Ecto neural progenitor cell (in vitro differentiated cells): ENCODE data around the gene TCAP.

Experiments
- DNase-seq: peaks from one replicate; pipeline ENCODE4 v3.0.0-alpha.2; 2018; ENCODE audit warnings: low spot score

TCAP gene

DNA sequence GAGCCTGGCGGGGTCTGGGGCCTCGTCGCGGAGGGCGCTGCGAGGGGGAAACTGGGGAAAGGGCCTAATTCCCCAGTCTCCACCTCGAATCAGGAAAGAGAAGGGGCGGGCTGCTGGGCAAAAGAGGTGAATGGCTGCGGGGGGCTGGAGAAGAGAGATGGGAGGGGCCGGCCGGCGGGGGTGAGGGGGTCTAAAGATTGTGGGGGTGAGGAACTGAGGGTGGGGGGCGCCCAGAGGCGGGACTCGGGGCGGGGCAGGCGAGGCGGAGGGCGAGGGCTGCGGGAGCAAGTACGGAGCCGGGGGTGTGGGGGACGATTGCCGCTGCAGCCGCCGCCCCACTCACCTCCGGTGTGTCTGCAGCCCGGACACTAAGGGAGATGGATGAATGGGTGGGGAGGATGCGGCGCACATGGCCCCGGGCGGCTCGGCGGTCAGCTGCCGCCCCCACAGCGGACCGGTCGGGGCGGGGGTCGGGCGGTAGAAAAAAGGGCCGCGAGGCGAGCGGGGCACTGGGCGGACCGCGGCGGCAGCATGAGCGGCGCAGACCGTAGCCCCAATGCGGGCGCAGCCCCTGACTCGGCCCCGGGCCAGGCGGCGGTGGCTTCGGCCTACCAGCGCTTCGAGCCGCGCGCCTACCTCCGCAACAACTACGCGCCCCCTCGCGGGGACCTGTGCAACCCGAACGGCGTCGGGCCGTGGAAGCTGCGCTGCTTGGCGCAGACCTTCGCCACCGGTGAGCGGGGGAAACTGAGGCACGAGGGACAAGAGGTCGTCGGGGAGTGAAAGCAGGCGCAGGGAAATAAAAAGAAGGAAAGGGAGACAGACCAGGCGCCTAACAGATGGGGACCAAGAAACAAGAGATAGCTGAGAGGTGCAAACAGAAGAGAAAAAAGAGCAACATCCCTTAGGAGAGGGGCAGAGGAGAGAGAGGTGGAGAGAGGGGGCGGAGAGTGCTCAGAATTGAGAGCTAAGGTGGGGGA lies 3.1 kb downstream of the TCAP start, which contains the start of gene PNMT:
Gene PNMT (plus strand): TSS at position 509 of the 980 bp plus-strand sequence. CDS start 23 bp downstream, at position 532.
- peak; percentile 90 for DNase-seq

DNA sequence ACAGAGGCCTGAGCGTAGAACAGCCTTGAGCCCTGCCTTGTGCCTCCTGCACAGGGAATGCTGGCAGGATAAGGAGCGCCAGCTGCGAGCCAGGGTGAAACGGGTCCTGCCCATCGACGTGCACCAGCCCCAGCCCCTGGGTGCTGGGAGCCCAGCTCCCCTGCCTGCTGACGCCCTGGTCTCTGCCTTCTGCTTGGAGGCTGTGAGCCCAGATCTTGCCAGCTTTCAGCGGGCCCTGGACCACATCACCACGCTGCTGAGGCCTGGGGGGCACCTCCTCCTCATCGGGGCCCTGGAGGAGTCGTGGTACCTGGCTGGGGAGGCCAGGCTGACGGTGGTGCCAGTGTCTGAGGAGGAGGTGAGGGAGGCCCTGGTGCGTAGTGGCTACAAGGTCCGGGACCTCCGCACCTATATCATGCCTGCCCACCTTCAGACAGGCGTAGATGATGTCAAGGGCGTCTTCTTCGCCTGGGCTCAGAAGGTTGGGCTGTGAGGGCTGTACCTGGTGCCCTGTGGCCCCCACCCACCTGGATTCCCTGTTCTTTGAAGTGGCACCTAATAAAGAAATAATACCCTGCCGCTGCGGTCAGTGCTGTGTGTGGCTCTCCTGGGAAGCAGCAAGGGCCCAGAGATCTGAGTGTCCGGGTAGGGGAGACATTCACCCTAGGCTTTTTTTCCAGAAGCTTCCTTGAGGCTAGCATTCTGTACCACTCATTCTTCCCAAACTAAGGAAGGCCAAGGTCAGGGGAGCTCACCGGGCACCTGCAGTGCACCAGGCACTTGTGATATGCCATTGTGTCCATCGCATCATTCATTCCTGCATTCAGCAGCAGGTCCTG lies 5.0 kb downstream of the TCAP start:
- DNase-seq, result no peak

DNA sequence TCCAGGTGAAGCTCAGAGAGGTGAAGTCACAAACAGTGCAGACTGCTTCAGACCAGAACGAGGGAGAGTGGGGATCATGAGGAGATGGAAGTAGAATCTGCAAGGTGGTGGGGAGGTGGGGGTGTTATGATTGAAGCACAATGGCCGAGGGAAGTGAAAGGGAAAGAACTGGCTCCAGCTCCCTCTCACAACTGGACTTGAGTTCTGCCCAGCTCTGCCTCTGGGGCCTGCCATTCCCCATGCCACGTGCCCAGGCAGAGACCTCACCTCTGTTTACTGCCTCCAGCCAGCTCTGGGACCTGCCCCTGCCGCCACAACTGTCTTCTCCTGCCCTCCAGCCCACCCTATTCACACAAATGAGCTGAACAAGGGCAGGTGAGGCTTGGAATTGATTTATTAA lies 5.6 kb downstream of the TCAP start:
- no peak for DNase-seq

DNA sequence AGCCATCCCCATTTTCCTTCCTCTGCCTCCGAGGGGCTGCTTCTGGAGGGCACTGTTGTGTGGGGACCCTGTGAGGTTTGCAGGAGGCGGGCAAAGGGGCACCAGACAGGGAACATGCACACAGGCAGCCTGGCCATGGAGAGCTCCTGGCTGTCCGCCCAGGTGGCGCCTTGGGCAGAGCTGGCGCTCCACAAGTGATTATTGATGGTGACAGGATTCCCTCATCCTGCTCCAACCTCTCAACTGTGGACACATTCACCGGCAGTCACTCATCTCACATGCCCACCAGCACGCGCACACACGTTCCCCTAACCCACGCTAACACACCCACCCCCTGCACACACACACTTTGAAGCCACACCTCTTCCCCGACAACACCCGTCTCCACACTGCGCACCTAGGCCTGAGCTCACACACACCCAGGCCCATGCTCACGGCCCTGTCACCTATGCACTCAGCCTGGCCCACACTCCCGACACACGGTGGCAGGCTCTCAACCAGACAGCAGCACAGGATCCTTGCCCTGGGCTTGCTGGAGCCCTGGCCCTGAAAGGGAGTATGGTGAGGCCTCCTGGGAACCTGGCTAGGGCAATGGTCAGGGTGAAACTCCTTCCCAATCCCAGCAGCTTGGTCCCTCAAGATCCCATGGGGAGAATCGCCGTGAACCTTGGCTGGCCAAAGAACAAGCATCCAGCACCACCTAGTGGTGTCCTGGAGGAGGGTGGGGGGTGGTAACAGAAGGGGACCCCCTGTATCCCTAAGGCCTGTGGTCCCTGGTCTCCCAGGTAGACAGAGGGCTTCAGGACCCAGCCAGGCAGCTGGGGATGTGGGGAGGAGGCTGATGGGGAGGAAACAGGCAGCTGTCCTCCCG lies 6.7 kb downstream of the TCAP start:
- DNase-seq, result peak; percentile 77

DNA sequence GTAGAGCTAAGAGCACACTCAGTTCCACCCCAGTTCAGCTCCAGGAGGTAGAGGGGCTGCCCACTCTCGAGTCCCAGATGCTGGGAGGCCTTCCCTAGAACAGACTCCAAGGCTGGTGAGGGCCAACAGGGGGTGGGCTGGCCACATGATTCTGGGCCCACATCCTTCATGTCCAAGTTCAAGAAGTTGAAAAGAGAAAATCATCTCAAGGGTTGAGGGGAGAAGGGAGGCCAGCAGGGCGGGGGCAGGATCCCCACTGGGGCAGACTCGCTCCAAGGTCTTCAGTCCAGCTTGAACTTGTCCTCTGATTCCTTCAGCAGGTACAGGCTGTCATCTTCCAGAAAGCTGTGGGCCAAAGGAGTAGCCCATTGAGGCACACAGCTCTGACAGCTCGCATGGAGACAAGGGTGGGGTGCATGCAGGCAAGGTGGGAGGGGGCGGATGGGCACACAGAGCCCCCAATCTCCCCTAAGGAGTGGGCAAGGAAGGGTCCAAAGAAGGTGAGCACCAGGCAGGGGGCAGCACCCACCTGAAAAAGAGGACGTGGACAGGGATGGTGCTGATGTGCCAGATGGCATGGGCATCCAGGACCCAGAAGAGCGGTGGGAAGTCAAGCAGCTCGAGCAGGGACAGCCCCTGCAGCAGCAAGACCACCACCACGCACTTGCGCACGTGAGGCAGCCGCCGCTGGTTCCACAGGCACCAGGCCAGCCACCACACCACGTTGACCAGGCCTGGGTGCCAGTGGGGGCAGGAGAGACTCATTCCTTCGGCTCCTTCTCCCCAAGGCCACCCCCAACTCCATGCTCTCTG lies 7.6 kb downstream of the TCAP start:
- no peak for DNase-seq

DNA sequence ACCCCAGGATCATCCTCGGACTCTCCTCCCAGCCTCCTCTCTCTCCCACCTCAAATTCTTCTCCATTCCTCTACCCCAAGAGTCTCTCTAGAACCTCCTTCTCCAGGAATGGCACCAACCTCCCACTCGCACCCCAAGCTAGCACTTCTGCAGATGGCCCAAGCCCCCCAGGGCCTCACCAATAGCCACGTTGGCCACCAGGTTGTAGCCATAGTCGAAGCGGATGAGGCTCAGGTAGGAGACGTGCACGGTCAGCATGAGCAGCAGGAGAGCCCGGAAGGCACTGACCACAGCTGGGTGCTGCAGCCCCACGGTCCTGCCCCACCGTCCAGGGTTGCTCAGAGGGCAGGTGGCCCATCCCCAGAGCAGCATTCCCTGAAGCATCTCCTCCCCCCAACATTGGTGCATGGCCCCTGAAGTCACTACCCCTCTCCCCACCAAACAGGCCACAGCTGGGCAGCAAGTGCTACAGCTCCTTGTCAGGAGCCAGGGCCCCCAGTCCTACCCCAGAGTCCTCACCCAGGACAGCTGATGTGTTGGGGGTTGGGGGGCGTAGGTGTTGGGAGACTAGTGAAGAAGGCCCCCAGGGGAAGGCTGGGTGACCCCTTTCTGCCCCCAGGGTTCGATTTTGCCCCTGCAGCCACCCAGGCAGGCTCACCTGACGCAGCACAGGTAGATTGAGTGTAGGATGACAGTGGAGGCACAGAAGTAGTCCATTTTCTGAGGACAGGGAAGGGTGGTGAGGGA lies 8.4 kb downstream of the TCAP start:
- no peak for DNase-seq

DNA sequence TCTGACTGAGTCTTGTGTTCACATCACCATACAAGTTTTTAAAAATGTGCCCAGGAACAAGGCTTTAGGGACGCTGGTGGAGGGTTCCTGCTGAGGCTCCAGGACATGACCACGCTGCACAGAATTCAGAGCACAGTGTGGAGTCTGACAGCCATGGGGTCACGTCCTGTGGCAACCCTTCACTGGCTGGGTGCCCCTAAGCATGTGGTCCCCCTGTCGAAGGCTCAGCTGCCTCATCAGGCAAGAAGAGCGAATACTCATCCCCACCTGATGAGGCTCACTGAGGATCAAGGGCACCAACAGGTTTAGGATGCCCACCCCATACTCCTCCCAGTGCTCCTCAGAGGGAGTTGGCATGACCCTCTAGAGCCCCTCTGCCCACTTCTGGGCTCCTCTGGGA lies 9.0 kb downstream of the TCAP start:
- no peak for DNase-seq

DNA sequence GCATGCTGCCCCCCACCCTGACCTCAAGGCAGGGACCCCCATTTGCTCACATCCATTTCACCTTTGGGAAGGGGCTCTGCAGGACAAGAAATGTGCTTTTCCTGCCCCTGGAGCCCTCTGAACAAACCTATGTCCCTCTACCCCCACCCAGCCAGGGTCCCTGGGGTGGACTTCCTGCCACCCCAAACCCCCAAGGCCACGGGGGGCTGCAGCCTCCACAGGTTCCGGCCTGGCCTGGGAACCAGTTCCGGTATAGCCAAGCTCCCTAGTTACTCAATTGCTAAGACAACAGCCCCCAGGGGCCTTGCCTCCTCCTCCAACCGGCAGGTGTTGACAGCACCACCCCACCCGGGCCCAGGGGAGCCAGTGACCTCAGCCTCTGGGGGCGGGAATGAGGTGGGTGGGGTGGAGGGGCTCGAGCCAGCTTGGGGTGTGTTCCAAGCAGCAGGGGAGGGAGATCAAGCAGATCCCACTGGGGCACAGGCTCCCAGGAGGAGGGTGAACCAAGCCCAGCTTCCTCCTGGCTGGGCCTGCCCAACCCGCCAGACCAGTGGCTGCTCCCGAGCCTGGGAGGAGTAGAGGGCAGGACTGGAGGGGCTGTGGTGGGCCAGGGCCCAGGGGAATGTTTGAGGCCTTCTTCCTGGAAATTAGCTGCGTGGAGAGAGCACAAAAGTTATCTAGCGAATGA lies 9.7 kb downstream of the TCAP start:
- no peak for DNase-seq

DNA sequence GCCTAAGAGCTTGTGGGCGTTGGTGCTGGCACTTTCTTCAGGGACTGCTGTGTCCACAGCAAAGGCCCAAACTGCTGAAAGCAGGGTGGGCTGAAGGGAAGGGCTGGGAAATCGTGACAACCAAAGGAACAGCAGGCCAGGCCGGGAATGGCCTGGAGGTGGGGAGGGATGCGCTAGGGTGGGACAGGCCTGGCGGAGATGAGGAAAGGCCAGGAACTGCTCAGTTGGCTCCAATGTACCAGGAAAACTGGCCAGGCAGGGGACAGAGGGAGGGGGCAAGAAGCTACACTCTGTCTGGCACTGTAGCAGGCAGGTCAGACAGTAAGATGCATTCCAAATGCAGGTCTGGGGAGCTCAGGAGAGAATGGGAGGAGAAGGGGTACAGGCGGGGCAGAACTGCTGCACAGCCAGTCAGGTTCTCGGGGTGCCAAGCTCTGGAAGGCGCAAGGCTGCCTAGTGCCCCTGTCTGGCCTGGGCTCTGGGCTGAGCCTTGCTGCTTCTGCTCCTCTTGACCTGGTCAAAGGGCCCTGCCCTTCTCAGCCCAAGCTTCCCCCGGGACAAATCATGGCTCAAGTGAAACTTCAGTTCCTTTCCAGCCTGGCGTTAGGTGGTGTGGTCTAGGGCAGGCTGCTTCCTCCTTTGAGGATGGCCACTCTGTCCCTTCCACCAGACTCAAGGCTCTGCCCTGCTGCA lies 10.4 kb downstream of the TCAP start:
- no peak for DNase-seq

DNA sequence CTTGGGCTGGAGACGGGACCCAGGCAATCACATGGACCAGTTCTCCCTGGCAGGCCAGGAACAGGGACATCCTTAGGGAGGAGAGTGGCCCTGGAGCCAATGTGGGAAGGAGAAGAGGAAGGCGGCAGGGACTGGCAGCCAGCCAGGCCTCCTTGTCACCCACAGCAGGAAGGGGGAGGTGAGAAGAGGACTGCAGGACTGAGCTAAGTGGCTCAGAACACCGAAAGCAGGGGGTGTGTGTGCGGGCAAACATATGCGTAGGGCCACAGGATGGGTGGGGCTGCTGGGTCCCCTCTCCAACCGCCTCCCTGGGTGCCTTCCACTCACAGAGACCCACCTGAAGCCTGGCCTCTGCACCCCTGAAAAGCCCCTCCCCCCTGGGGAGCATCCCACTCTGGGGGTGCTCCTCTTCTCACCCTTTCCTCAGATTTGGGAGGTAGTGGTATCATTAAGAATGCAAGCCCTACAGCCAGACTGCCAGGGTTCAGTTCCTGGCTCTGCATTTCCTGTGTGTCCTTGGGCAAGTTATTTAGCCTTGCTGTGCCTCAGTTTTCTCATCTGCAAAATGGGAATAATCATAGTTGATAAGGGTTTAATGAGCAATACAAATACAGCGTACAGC lies 11.2 kb downstream of the TCAP start:
- no peak for DNase-seq

DNA sequence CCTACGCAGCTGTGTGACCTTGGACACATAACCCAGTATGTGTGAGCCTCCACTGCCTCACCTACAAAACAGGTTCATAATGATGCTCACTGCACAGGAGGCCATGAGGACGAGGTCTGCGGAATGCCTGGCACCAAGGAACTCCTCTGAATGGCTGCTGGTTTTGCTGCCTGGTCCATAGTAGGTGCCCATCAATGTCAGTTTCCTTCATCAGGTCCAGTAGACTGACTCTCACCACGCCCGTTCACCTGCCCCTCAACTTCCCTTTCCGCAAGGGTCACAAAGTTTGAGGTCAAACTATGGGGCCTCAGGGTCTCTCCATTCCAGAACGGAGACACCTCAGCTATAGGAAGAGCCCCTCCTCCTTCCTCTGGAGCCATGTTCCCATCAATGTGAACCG lies 11.9 kb downstream of the TCAP start:
- no peak for DNase-seq

DNA sequence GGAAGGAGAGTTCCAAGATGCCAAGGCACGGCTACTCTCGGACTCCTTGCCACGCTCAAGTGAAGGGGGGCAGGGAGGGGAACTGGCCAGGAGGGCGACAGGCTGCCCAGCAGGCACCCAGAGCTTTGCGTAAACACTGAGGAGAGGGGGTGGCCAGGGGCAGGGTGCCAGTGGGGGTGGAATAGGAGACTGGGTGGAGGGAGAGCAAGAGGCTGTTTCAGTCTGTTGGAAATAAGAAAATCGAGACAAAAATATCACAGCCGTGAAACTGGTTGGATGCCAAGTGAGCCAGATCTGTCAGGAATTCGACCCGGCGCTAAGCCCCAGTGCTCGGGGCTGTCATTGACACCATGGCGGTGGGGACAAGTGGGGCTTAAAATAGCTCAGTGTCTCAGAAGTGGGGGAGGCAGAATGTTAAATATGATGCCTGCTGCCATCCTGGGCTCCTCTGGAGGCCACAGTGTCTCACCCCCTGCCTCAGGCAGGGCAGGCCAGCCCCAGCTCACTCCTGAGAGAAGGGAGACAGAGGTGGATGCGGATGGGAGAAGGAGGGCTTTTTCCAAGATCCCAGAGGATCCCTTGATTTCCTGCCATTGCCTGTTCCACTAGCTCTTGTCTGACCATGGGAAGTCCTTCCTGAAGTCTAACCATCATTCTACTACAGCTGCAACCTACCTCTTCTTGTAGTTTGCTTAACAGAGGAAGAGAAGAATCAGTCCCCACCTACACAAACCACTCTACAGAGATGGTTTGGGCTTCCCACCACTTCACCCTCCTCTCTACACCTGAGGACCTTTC lies 12.6 kb downstream of the TCAP start:
- DNase-seq, result no peak

DNA sequence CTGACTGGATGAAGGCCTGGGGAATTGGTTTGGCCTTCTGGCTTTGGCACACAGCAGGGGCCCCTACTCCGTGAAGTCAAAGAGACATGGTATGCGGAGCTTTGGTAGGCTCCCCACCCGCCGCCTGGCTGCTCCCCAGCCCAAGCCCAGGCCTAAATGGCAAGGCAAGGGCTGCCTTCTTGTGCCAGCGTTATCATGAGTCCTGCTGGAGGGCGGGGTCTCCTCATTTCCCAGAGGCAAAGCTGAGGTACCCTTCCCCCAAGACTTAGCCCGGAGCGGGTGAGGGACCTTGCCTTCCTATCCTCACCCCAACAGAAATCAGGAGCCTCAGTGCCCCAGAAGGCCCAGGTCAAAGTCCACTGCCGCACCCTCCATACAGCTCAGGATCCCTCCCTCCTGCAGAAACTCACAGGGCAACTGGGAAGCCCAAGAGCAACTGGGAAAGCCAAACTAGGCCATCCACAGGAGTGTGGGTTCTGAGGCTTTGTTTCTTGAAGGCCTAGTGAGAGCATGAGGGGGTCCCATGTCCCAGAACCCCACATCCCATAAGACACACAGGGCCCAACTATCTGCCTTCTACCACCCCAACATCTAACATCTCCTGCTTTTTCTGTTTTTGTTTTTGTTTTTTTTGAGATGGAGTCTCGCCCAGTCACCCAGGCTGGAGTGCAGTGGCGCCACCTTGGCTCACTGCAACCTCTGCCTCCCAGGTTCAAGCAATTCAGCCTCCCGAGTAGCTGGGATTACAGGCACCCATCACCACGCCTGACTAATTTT lies 13.4 kb downstream of the TCAP start:
- no peak for DNase-seq

DNA sequence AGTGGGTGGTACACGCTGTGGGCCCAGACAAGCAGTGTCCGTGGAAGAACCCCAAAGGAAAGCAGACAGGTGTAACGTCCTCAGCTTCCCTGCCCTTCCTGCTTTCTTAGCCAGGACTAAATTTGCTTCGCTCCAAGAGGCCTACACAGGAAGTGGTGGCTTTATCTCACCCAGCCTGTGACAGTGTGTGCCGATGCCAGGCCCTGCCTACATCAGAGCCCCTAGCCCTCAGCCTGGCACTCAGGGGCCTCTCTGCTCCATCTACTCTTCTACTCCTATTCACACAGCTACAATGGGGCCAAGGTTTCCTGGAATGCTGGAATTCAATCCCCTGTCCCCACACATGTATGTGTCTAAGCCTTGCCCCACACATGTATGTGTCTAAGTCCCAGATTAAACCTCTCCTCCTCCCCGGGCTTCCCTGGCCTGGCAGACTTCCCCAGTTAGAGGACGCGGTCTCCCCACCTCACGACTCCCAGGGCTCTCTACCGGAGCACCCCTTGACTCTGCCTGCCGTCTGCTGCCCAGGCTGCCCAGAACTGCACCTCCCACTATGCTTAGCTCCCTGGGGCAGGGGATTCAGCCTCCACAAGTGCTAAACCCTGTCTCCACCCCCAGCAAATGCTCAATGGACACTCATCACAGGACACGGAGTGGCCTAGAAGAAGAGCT lies 14.5 kb downstream of the TCAP start:
- DNase-seq, result no peak

DNA sequence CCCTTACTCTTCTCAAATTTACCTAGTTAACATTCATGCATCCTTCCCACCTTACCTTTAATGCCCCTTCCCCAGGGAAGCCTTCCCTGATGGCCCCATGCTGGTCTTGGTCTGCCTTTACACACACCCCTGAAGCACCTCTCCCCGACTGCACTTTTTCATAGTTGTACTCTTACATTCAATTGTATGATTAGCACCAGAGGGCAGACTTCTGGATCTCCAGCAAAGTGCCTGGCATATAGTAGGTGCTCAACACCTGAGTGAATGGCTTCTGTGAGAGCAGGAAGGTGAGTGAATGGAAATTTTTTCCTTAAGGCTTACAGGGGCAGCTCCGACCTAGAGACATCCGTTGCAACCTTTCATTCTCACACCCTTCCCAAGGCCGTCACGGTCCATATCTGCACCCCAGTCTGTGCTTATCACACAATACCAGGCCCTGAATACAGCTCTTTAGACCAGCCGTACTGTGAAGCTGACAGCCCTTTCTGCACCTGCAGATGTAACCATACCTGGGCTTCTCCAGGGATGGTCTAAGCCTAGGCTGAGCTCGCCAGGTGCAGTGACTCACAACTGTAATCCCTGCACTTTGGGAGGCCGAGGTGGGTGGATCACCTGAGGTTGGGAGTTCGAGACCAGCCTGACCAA lies 18.3 kb downstream of the TCAP start:
- DNase-seq, result no peak
